OCI-M2 (cell line): ENCODE measurements around the gene GLP1R.
A peak's percentile ranks its signal among the peaks of the same experiment; 100 is the strongest.

Source experiments
- DNase-seq: peaks from one replicate; lab custom pipeline; 2025; ENCODE audit not compliant: unreplicated experiment; lab: John Stamatoyannopoulos, UW

GLP1R gene

GRCh38 chr6:39085129-39085797 is 36.7 kb downstream of the GLP1R start:
- no peak for DNase-seq

- no peak for DNase-seq
Measured at GRCh38 chr6:39086294-39086693, 37.7 kb downstream of the GLP1R start.

- no peak for DNase-seq
Measured at GRCh38 chr6:39086711-39087110, 38.1 kb downstream of the GLP1R start.

- DNase-seq: no peak
Measured at GRCh38 chr6:39087197-39087596, 38.6 kb downstream of the GLP1R start.

- DNase-seq: peak; percentile 19
Measured at GRCh38 chr6:39088331-39088730, 39.8 kb downstream of the GLP1R start.

- DNase-seq: peak; percentile 50
Measured at GRCh38 chr6:39090036-39090435, 41.5 kb downstream of the GLP1R start.

- DNase-seq: no peak
Measured at GRCh38 chr6:39091220-39091619, 42.6 kb downstream of the GLP1R start.

- DNase-seq: no peak
Measured at GRCh38 chr6:39092124-39092523, 43.5 kb downstream of the GLP1R start.

- no peak for DNase-seq
Measured at GRCh38 chr6:39093149-39093708, 44.6 kb downstream of the GLP1R start.

- DNase-seq: no peak
Measured at GRCh38 chr6:39095578-39095977, 47.0 kb downstream of the GLP1R start.

- no peak for DNase-seq
Measured at GRCh38 chr6:39100358-39100757, 51.8 kb downstream of the GLP1R start.

GRCh38 chr6:39102071-39102820 is 53.7 kb downstream of the GLP1R start:
- no peak for DNase-seq

GRCh38 chr6:39102821-39103136 is 54.2 kb downstream of the GLP1R start:
- no peak for DNase-seq

GRCh38 chr6:39104528-39104927 is 55.9 kb downstream of the GLP1R start:
- DNase-seq: no peak

- no peak for DNase-seq
Measured at GRCh38 chr6:39107034-39107433, 58.5 kb downstream of the GLP1R start.

- no peak for DNase-seq
Measured at GRCh38 chr6:39107641-39108040, 59.1 kb downstream of the GLP1R start.

- no peak for DNase-seq
Measured at GRCh38 chr6:39108041-39108839, 59.7 kb downstream of the GLP1R start.

- DNase-seq: no peak
Measured at GRCh38 chr6:39111280-39111679, 62.7 kb downstream of the GLP1R start.

- DNase-seq: no peak
Measured at GRCh38 chr6:39113788-39114187, 65.2 kb downstream of the GLP1R start.

- DNase-seq: no peak
Measured at GRCh38 chr6:39114388-39114703, 65.8 kb downstream of the GLP1R start.

- DNase-seq: peak; percentile 93
Measured at GRCh38 chr6:39114704-39115599, 66.4 kb downstream of the GLP1R start, which contains the start of gene SAYSD1. TSS of gene SAYSD1 (minus strand) at chr6:39115186. CDS start at chr6:39115089, 97 bp downstream.
